Renal cortex interstitium (tissue), 11 donors: Measurements from ENCODE around the gene CDS2. TPM values are rescaled to one million over a fixed set of nuclear protein-coding genes. Genes with fewer than 3 reads are reported as not detected.

Experiments
- DNase-seq, 11 donors: peaks; one replicate each; pipeline ENCODE4 v3.0.0-alpha.2; 2013; ENCODE audit warnings: low read depth in 9 of 11, low spot score in 4 of 11; ENCODE audit errors: extremely low read depth in 1 of 11
- polyA plus RNA-seq, 3 donors: library from polyadenylated mRNA; unstranded; fragments of 120-200 nt; gene quantifications; one replicate each; pipeline ENCODE4 v1.2.1, GENCODE V29; 2013; ENCODE audit not compliant: insufficient read length in 3 of 3

Gene CDS2
- polyA plus RNA-seq, 3 donors = 32.4 to 41.1 (median 39.7) TPM

GRCh38 chr20:5220321-5221060 lies 93.7 kb downstream of the CDS2 start:
- DNase-seq = no peak

GRCh38 chr20:5221061-5221430 lies 94.2 kb downstream of the CDS2 start:
- DNase-seq = no peak

GRCh38 chr20:5222919-5223634 lies 96.3 kb downstream of the CDS2 start:
- DNase-seq = peak in 7 of 11 donors; percentile 15 to 41 (median 27)

- DNase-seq = no peak
These were observed 103.7 kb downstream of the CDS2 start for GRCh38 chr20:5230544-5230943.

GRCh38 chr20:5234158-5234557 lies 107.3 kb downstream of the CDS2 start:
- DNase-seq = no peak

- DNase-seq = no peak
These were observed 108.2 kb downstream of the CDS2 start for GRCh38 chr20:5234978-5235377.

Other genes with a start within 250 kb of the CDS2 start
- 10 to 100 TPM; 21.0 to 26.1 (median 22.2) TPM for gene SLC23A2, start 125.5 kb upstream of the CDS2 start, polyA plus RNA-seq
- gene TMEM230, start 13.9 kb upstream of the CDS2 start, polyA plus RNA-seq = 100 to 1,000 TPM; 137 to 142 (median 139) TPM
- gene PCNA, start 7.0 kb upstream of the CDS2 start, polyA plus RNA-seq = 100 to 1,000 TPM; 171 to 204 (median 200) TPM
- gene PROKR2, start 189.9 kb downstream of the CDS2 start, polyA plus RNA-seq = under 1 TPM in 1 of 3 donors, not detected in 2; 0.26 TPM